Right renal pelvis (tissue), 4 donors: Measurements from ENCODE around the gene AFF2. TPM values are rescaled to one million over a fixed set of nuclear protein-coding genes. Genes with fewer than 3 reads are reported as not detected.

Source experiments
- DNase-seq, 4 donors: peaks; one replicate each; pipeline ENCODE4 v3.0.0-alpha.2; 2013; ENCODE audit warnings: low read depth in 4 of 4, low spot score in 3 of 4, missing footprints in 1 of 4
- polyA plus RNA-seq, 4 donors: library from polyadenylated mRNA; unstranded; fragments of 120-200 nt; gene quantifications; one replicate each; pipeline ENCODE4 v1.2.1, GENCODE V29; 2013; ENCODE audit not compliant: insufficient read length in 4 of 4

The AFF2 gene
- polyA plus RNA-seq, 4 donors, result 4.7 to 5.9 (median 5.0) TPM

- no peak for DNase-seq
Observed at GRCh38 chrX:148577741-148578140, 77.3 kb downstream of the AFF2 start.

GRCh38 chrX:148580016-148580415 is 79.6 kb downstream of the AFF2 start:
- no peak for DNase-seq

GRCh38 chrX:148582353-148582752 is 81.9 kb downstream of the AFF2 start:
- no peak for DNase-seq

GRCh38 chrX:148588649-148589310 is 88.4 kb downstream of the AFF2 start:
- DNase-seq, result no peak

- DNase-seq, result no peak
Observed at GRCh38 chrX:148592595-148592994, 92.2 kb downstream of the AFF2 start.

- no peak for DNase-seq
Observed at GRCh38 chrX:148593146-148593545, 92.7 kb downstream of the AFF2 start.

- no peak for DNase-seq
Observed at GRCh38 chrX:148593987-148594386, 93.6 kb downstream of the AFF2 start.

GRCh38 chrX:148599404-148599803 is 99.0 kb downstream of the AFF2 start:
- DNase-seq, result no peak

- no peak for DNase-seq
Observed at GRCh38 chrX:148600131-148600530, 99.7 kb downstream of the AFF2 start.

- no peak for DNase-seq
Observed at GRCh38 chrX:148600581-148600980, 100.2 kb downstream of the AFF2 start.

GRCh38 chrX:148601034-148601433 is 100.6 kb downstream of the AFF2 start:
- no peak for DNase-seq

- DNase-seq, result no peak
Observed at GRCh38 chrX:148609515-148610327, 109.3 kb downstream of the AFF2 start.

GRCh38 chrX:148610328-148610698 is 109.9 kb downstream of the AFF2 start:
- DNase-seq, result no peak

- DNase-seq, result no peak
Observed at GRCh38 chrX:148611993-148612392, 111.6 kb downstream of the AFF2 start.

- no peak for DNase-seq
Observed at GRCh38 chrX:148612431-148612830, 112.0 kb downstream of the AFF2 start.

- DNase-seq, result no peak
Observed at GRCh38 chrX:148613636-148614035, 113.2 kb downstream of the AFF2 start.

- no peak for DNase-seq
Observed at GRCh38 chrX:148615491-148615890, 115.1 kb downstream of the AFF2 start.

GRCh38 chrX:148618470-148619445 is 118.3 kb downstream of the AFF2 start:
- no peak for DNase-seq

- no peak for DNase-seq
Observed at GRCh38 chrX:148620023-148620422, 119.6 kb downstream of the AFF2 start.

GRCh38 chrX:148624951-148625474 is 124.6 kb downstream of the AFF2 start:
- no peak for DNase-seq

GRCh38 chrX:148628621-148629020 is 128.2 kb downstream of the AFF2 start:
- DNase-seq, result no peak
